ENCODE results near the gene TPRN. TPM values are rescaled to one million over a fixed set of nuclear protein-coding genes. Genes with fewer than 3 reads are reported as not detected.
A peak's percentile ranks its signal among the peaks of the same experiment; 100 is the strongest.
"Not testable (repeated sequence)": the region's sequence is repeated elsewhere in the genome, so short reads cannot be mapped to it uniquely, and the experiment has no call there.

Gene TPRN, protein sequence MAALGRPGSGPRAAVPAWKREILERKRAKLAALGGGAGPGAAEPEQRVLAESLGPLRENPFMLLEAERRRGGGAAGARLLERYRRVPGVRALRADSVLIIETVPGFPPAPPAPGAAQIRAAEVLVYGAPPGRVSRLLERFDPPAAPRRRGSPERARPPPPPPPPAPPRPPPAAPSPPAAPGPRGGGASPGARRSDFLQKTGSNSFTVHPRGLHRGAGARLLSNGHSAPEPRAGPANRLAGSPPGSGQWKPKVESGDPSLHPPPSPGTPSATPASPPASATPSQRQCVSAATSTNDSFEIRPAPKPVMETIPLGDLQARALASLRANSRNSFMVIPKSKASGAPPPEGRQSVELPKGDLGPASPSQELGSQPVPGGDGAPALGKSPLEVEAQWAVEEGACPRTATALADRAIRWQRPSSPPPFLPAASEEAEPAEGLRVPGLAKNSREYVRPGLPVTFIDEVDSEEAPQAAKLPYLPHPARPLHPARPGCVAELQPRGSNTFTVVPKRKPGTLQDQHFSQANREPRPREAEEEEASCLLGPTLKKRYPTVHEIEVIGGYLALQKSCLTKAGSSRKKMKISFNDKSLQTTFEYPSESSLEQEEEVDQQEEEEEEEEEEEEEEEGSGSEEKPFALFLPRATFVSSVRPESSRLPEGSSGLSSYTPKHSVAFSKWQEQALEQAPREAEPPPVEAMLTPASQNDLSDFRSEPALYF
- total RNA-seq (1 to 10 TPM; 6.7 to 9.2 TPM), polyA plus RNA-seq (ENCODE audit: insufficient read length in 2 of 2) (10 to 100 TPM; 24.9 to 30.8 TPM)
- long read RNA-seq, donor 1, partial matches to known transcripts = 0 of 5 reads
- long read RNA-seq, donor 1, other reads (novel, unspliced or antisense) = 0 of 5 reads
- long read RNA-seq, donor 2, transcript TPRN-202 (4 exons, 2,661 nt) = major isoform, 5 of 5 reads
- long read RNA-seq, donor 2, partial matches to known transcripts = 0 of 5 reads
- long read RNA-seq, donor 2, other reads (novel, unspliced or antisense) = 0 of 5 reads
- long read RNA-seq, donor 3, partial matches to known transcripts = 0 of 3 reads
- long read RNA-seq, donor 3, other reads (novel, unspliced or antisense) = 0 of 3 reads
- long read RNA-seq, donor 4, partial matches to known transcripts = 0 of 1 reads
- long read RNA-seq, donor 4, other reads (novel, unspliced or antisense) = 0 of 1 reads

DNA sequence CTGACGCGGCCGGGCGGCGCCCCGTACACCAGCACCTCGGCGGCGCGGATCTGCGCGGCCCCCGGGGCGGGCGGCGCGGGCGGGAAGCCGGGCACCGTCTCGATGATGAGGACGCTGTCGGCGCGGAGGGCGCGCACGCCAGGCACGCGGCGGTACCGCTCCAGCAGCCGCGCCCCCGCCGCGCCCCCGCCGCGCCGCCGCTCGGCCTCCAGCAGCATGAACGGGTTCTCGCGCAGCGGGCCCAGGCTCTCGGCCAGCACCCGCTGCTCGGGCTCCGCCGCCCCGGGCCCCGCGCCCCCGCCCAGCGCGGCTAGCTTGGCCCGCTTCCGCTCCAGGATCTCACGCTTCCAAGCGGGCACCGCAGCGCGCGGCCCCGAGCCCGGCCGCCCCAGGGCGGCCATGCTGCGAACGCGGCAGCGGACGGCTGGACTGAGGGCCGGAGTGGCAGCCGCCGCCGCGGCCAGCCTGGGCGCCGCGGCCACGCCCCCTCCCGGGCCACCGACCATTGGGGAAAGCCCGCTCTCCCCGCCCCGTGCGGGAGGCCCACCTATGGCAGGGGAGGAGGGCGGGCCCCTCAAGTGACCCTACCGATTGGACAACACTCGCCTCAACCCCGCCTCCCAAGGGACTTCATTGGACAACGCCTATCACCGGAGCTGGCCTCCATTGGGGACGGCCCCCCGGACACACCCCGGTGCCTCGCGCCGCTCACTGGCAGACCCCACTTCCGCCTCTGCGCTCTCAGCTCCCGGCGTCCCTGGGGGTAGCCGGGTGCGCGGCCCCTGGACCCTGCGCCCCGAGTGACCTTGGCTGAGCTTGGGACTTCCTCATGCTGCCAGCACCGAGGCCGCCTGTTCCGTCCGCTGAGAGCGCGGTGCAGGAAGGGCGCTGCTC, at the start of gene TPRN:
Gene TPRN, minus strand, starts transcription at position 431 of the 894 bp plus-strand sequence. Its CDS starts 30 bp downstream, at position 401.
- peak within 1 kb of the TSS; percentile 61 for H3K27ac ChIP-seq (ENCODE audit: low read depth, low read length)
- DNase-seq (ENCODE audit: low read depth in 4 of 6, low spot score in 6 of 6) = peak; percentile 89 to 100 (median 96)
- no peaks in the 10 kb centered on the region for H3K27me3 ChIP-seq (ENCODE audit: control insufficient read depth, insufficient read depth, low read length)
- under 1% methylated on average over 117 of the region's 118 CpGs for WGBS (ENCODE audit: insufficient coverage)
- peak within 1 kb of the TSS; percentile 70 for H3K4me3 ChIP-seq (ENCODE audit: low read depth, low read length)
- H3K36me3 ChIP-seq (ENCODE audit: control insufficient read depth, insufficient read depth, low read length) = peaks cover 46% of the 10 kb centered on the region
- H3K4me1 ChIP-seq (ENCODE audit: control insufficient read depth, insufficient read depth, low read length) = peaks cover 60% of the 10 kb centered on the region
- H3K9me3 ChIP-seq (ENCODE audit: control insufficient read depth, insufficient read depth, low read length) = no peaks in the 10 kb centered on the region

DNA sequence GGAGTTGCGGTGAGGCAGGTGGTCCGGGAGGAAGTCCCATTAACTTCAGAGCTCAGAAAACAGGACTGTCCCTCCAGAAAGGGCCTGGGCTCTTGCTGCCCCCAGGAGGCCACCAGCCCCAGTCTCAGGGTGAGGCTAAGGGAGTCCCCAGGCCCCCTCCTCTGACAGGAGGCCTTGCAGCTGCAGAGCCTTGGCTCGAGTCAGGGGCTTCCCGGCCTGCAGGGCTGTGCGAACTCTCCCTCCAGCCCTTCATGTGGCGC, 47.3 kb upstream of the TPRN start:
- peaks cover 26% of the 10 kb centered on the region for H3K36me3 ChIP-seq (ENCODE audit: control insufficient read depth, insufficient read depth, low read length)
- no peak overlapping the region for H3K27ac ChIP-seq (ENCODE audit: low read depth, low read length)
- H3K27me3 ChIP-seq (ENCODE audit: control insufficient read depth, insufficient read depth, low read length) = no peaks in the 10 kb centered on the region
- no peak overlapping the region for H3K4me3 ChIP-seq (ENCODE audit: low read depth, low read length)
- no peak for DNase-seq (ENCODE audit: low read depth in 4 of 6, low spot score in 6 of 6)
- peaks cover 28% of the 10 kb centered on the region for H3K4me1 ChIP-seq (ENCODE audit: control insufficient read depth, insufficient read depth, low read length)
- H3K9me3 ChIP-seq (ENCODE audit: control insufficient read depth, insufficient read depth, low read length) = no peaks in the 10 kb centered on the region
- 76% methylated on average over 4 of the region's 6 CpGs for whole genome bisulfite sequencing (ENCODE audit: insufficient coverage)

DNA sequence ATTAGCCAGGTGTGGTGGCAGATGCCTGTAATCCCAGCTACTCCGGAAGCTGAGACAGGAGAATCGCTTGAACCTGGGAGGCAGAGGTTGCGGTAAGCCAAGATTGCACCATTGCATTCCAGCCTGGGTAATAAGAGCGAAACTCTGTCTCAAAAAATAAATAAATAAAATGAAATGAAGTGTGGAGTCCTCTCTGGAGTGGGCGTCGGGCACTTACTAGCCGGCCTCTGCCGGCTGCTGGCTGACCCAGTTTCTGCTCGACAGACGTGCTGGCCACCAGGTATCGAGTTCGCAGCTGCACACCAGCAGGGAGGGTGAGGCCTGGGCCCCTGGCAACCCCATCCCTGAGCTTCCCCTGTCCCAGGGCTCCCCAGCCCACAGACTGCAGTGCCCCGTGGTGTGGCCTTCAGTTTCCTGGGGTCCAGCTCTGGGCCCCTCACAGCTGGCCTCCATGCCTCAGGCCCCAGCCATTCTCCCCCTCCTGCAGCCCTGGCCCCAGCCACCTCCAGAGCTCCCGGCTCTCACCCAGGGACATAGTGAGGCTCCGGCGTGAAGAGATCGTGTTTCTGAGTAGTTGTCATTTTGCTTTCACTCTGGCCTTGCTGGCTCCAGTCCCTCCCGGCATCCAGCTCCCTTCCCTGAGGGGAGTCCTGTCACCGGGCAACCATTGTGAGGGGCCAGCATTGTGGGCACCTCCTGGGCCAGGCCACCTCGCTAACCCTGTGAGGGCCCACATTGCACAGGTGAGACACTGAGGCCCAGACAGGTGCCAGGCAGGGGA, 46.8 kb upstream of the TPRN start:
- peaks cover 33% of the 10 kb centered on the region for H3K4me1 ChIP-seq (ENCODE audit: control insufficient read depth, insufficient read depth, low read length)
- WGBS (ENCODE audit: insufficient coverage) = 65% methylated on average over 18 of the region's 20 CpGs
- no peak overlapping the region for H3K27ac ChIP-seq (ENCODE audit: low read depth, low read length)
- no peaks in the 10 kb centered on the region for H3K9me3 ChIP-seq (ENCODE audit: control insufficient read depth, insufficient read depth, low read length)
- H3K27me3 ChIP-seq (ENCODE audit: control insufficient read depth, insufficient read depth, low read length) = no peaks in the 10 kb centered on the region
- H3K36me3 ChIP-seq (ENCODE audit: control insufficient read depth, insufficient read depth, low read length) = peaks cover 29% of the 10 kb centered on the region
- DNase-seq (ENCODE audit: low read depth in 4 of 6, low spot score in 6 of 6) = no peak
- no peak overlapping the region for H3K4me3 ChIP-seq (ENCODE audit: low read depth, low read length)

DNA sequence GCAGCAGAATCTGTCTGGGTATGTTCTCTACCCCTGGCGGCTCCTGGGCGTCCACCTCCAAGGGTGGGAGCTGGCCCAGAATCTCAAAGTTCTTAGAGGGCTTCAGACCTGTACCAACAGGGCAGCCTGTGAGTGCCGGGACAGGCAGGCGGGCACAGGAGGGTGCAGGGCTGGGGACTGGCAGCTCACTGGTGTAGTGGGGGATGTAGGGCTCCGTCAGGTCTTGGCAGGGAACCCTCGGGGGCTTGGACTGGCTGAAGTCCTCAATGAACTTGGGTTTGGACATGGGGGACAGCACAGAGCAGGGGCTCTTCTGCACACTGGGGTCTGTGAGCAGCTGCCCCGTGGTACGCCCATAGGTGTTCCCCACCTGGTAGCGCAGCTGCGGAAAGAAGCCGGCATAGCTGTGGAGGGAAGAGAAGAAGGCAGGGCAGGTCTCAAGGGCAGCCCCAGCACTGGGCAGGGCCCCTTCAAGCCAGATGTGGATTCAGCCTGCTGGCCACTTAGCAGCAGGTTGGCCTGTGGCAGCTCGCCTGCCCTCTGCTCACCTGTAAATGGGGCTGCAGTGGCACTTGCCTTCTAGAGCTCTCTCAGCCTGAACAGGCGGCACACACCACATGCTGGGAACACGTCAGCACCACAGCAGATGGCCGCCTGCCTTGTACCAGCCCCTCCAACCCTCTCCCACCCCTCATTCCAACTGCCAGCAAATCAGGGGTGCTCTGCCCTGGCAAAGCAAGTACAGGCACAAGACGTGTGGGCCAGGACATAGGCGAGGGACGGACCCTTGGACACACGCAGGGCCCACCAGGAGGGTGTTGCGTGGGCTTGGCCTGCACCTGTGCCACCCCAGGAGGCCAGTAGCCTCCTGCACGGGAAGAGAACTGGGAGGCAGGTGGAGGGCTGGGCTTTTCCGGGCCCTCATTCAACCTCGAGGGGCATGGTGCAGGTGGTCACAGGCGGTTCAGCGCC, 45.2 kb upstream of the TPRN start:
- Histone ChIP-seq H3K9me3 (ENCODE audit: control insufficient read depth, insufficient read depth, low read length) (no peaks in the 10 kb centered on the region), H3K4me3 (ENCODE audit: low read depth, low read length) (no peak overlapping the region), H3K27ac (ENCODE audit: low read depth, low read length) (no peak overlapping the region), H3K36me3 (ENCODE audit: control insufficient read depth, insufficient read depth, low read length) (peaks cover 36% of the 10 kb centered on the region), H3K27me3 (ENCODE audit: control insufficient read depth, insufficient read depth, low read length) (no peaks in the 10 kb centered on the region), H3K4me1 (ENCODE audit: control insufficient read depth, insufficient read depth, low read length) (peaks cover 39% of the 10 kb centered on the region)
- peak in 1 of 6 donors; percentile 67 for DNase-seq (ENCODE audit: low read depth in 4 of 6, low spot score in 6 of 6)
- 84% methylated on average over 25 of the region's 25 CpGs for WGBS (ENCODE audit: insufficient coverage)

DNA sequence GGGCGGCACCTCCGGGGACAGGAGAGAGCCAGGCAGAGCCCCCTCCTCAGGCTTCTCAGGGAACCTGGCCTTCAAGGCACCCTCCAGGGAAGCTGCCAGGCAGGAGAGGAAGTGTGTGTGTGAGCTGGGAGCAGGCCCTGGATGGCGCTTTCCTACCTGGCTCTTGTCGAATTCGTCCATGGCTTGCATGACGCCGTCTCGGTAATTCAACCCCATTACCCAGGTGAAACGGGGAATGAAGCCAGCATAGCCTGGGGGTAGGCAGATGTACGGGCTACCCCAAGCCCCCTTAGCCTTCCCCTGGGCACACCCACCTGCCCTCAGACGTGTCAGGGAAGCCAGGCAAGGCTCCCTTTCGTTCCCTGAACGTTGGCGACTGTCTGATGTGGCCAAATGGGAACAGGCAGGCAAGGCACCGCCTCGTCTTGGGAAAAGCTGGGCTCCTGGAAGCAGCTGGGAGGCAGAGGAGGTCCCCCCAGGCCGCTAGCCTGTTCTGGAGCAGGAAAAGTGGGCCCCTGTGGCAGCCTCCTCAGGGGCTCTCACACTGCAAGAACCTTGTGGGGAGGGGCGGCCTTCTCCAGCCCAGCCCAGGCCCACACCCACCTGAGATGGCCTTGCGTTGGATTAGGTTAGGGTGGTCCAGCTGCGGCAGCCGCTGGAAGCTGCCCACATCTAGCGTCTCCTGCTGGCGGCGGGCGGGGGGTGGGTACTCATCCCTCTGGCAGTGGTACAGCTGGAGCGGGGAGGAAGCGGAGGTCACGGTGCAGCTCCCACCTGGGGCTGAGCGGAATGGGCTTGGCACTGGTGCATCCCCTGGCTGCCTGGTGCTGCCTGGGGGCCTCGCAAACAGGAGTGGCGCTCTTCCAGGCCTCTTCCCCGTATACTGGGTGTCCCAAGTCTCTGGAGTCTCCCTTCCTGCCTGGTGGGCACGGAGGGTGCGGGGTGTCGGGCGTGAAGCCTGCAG, 44.2 kb upstream of the TPRN start:
- peaks cover 43% of the 10 kb centered on the region for H3K4me1 ChIP-seq (ENCODE audit: control insufficient read depth, insufficient read depth, low read length)
- peaks cover 36% of the 10 kb centered on the region for H3K36me3 ChIP-seq (ENCODE audit: control insufficient read depth, insufficient read depth, low read length)
- no peak overlapping the region for H3K27ac ChIP-seq (ENCODE audit: low read depth, low read length)
- WGBS (ENCODE audit: insufficient coverage) = 49% methylated on average over 36 of the region's 36 CpGs
- H3K9me3 ChIP-seq (ENCODE audit: control insufficient read depth, insufficient read depth, low read length) = no peaks in the 10 kb centered on the region
- no peaks in the 10 kb centered on the region for H3K27me3 ChIP-seq (ENCODE audit: control insufficient read depth, insufficient read depth, low read length)
- DNase-seq (ENCODE audit: low read depth in 4 of 6, low spot score in 6 of 6) = no peak
- no peak overlapping the region for H3K4me3 ChIP-seq (ENCODE audit: low read depth, low read length)

DNA sequence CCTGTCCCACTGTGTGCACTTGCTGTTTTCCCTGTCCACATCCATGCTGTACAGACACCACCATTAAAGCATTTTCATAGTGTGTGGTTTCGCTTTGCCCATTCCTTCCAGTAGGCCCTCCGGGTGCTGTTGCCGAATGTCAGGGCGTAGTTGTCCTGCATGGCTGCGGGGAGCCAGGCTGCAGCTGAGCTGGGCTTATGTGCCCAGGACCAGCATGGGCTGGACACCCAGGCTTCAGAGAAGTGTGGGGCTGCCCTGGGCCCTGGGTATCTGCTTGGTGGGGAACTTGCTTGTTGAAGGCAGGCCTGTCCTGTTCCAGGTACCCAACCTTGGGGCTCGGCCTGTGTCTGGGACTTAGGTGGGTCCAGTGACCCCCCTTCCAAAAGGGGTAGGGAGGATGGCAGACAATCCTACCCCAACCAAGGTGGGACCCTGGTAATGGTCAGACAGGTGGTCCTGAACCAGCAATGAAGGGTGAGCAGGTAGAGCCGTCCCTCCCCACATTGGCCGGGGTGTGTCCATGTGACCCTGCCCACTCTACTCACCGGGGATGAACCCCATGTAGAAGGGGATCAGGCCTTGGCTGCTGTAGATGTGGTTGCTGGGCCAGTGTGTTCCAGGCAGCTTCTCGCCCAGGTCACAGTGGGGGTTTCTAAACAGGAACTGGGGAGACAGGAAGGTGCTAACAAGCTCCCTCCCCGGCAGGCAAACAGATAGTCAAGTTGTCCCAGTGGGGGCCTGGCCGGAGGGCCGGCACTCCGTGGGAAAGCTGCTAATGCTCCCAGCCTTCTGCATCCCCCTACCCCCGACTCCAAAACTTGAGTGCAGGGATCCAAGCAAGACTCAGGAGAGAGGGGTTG, 43.3 kb upstream of the TPRN start:
- peaks cover 38% of the 10 kb centered on the region for H3K36me3 ChIP-seq (ENCODE audit: control insufficient read depth, insufficient read depth, low read length)
- H3K4me1 ChIP-seq (ENCODE audit: control insufficient read depth, insufficient read depth, low read length) = peaks cover 52% of the 10 kb centered on the region
- no peaks in the 10 kb centered on the region for H3K9me3 ChIP-seq (ENCODE audit: control insufficient read depth, insufficient read depth, low read length)
- 69% methylated on average over 13 of the region's 15 CpGs for WGBS (ENCODE audit: insufficient coverage)
- no peak for DNase-seq (ENCODE audit: low read depth in 4 of 6, low spot score in 6 of 6)
- no peak overlapping the region for H3K27ac ChIP-seq (ENCODE audit: low read depth, low read length)
- no peak overlapping the region for H3K4me3 ChIP-seq (ENCODE audit: low read depth, low read length)
- no peaks in the 10 kb centered on the region for H3K27me3 ChIP-seq (ENCODE audit: control insufficient read depth, insufficient read depth, low read length)

DNA sequence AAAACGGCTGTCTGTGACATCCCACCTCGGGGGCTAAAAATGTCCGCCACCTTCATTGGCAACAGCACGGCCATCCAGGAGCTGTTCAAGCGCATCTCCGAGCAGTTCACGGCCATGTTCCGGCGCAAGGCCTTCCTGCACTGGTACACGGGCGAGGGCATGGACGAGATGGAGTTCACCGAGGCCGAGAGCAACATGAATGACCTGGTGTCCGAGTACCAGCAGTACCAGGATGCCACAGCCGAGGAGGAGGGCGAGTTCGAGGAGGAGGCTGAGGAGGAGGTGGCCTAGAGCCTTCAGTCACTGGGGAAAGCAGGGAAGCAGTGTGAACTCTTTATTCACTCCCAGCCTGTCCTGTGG, 42.7 kb upstream of the TPRN start:
- not testable (repeated sequence) for H3K4me3 ChIP-seq (ENCODE audit: low read depth, low read length); DNase-seq (ENCODE audit: low read depth in 4 of 6, low spot score in 6 of 6); H3K9me3 ChIP-seq (ENCODE audit: control insufficient read depth, insufficient read depth, low read length); H3K27ac ChIP-seq (ENCODE audit: low read depth, low read length); H3K27me3 ChIP-seq (ENCODE audit: control insufficient read depth, insufficient read depth, low read length)
- H3K4me1 ChIP-seq (ENCODE audit: control insufficient read depth, insufficient read depth, low read length) = peaks cover 59% of the 10 kb centered on the region
- 92% methylated on average over 11 of the region's 18 CpGs for WGBS (ENCODE audit: insufficient coverage)
- H3K36me3 ChIP-seq (ENCODE audit: control insufficient read depth, insufficient read depth, low read length) = peaks cover 44% of the 10 kb centered on the region
